MCF 10A (cell line): ENCODE measurements around the gene NCBP3. TPM values are rescaled to one million over a fixed set of nuclear protein-coding genes. Genes with fewer than 3 reads are reported as not detected.
"Not testable (repeated sequence)": the region's sequence is repeated elsewhere in the genome, so short reads cannot be mapped to it uniquely, and the experiment has no call there.

Experiments
- BruUV-seq: library from RNA; stranded (reverse); fragments of 400-500 nt; replicated peaks from 2 replicates; lab custom pipeline; 2021; lab: Mats Ljungman, UMichigan
- CTCF ChIA-PET: fragments of 300-600 bp; sonication (Branson Sonifier 250); formaldehyde crosslinking; extraction: SDS; loops from one replicate; lab custom pipeline; 2021; ENCODE audit warnings: antibody characterized with exemption, inconsistent platforms; lab: Yijun Ruan, JAX
- POLR2A ChIA-PET: fragments of 300-600, 350-650 bp; sonication (Branson Sonifier 250); formaldehyde crosslinking; extraction: SDS; loops from one replicate; lab custom pipeline; 2020; ENCODE audit warnings: antibody characterized with exemption, inconsistent platforms; lab: Yijun Ruan, JAX
- DNase-seq: peaks from one replicate; pipeline ENCODE4 v3.0.0-alpha.2; 2018; ENCODE audit not compliant: unreplicated experiment
- H3K27ac Mint-ChIP-seq: one replicate; pipeline ENCODE4 v1.8.0; 2022; ENCODE audit warnings: mild to moderate bottlenecking, low read depth, mixed read lengths; ENCODE audit not compliant: unreplicated experiment
- H3K27me3 Mint-ChIP-seq: one replicate; pipeline ENCODE4 v1.8.0; 2022; ENCODE audit warnings: mixed read lengths; ENCODE audit not compliant: insufficient read depth, unreplicated experiment
- H3K36me3 Mint-ChIP-seq: one replicate; pipeline ENCODE4 v1.8.0; 2022; ENCODE audit warnings: mild to moderate bottlenecking, moderate library complexity, mixed read lengths; ENCODE audit not compliant: insufficient read depth, unreplicated experiment
- H3K4me1 Mint-ChIP-seq: one replicate; pipeline ENCODE4 v1.8.0; 2022; ENCODE audit warnings: mixed read lengths; ENCODE audit not compliant: insufficient read depth, unreplicated experiment
- H3K4me3 Mint-ChIP-seq: one replicate; pipeline ENCODE4 v1.8.0; 2022; ENCODE audit warnings: mild to moderate bottlenecking, moderate library complexity, mixed read lengths; ENCODE audit not compliant: unreplicated experiment
- H3K9me3 Mint-ChIP-seq: one replicate; pipeline ENCODE4 v1.8.0; 2022; ENCODE audit warnings: mixed read lengths; ENCODE audit not compliant: unreplicated experiment
- intact Hi-C: fragments of 100-400 bp; cut with micrococcal nuclease; formaldehyde crosslinking; loops from 2 replicates; pipeline ENCODE4 v1.14.1; 2022
- total RNA-seq: library from RNA; stranded (reverse); gene quantifications from 2 replicates; pipeline ENCODE4 v1.2.3, GENCODE V29; 2022
- TF ChIP-seq, protein P1 (sequence below): fragments of 200-600 bp; IDR thresholded peaks from one replicate; pipeline ENCODE4 v1.8.0; 2022; ENCODE audit warnings: antibody characterized with exemption, mild to moderate bottlenecking; ENCODE audit not compliant: unreplicated experiment

The NCBP3 gene
- total RNA-seq, 1 experiment from 2014 or later = 47.1 TPM

DNA sequence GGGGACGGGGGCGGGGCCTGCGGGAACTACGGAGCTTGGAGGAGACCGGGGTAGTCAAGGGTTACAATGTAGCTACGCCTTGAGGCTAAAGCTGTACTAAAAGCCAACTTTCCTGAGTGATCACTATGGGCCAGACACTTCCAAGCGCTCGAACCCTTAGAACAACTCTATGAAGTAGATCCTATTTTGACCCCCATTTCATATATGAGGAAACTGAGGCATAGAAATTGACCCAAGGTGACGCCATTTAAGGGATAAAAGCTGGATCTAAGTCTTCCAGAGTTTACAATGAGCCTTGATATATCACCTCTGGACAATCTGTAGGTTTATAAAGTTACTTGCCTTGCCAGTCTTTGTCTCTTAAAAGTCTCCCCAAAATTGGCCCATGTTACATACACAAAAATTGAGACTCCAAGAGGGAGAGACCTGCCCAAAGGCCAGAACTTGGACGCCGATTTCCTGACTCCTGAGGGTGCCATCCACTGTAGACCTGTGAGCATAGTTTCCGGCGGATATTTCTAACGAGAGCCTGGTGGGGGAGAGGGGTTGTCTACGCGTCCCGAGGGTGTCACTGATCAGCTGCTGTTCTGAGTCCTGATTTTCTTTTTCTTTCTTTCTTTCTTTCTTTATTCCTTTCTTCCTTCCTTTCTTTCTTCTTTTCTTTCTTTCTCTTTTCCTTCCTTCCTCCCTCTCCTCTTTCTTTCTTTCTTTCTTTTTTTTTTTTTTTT is 555 bp upstream of the NCBP3 start:
- intact Hi-C loops = loop anchor here (1.0 to 5.0 kb wide), 2 partner anchors 61 to 109 kb away; no protein-coding TSS in a partner anchor
- POLR2A ChIA-PET = interaction anchor here (0.6 to 1.9 kb wide), 10 partner anchors 10 to 1784 kb away, joined by 3 to 7 read pairs (median 4); partner anchors contain the start of genes CYB5D2 and ZZEF1
- CTCF ChIA-PET = interaction anchor here (0.5 to 6.8 kb wide), 23 partner anchors 11 to 1032 kb away, joined by 3 to 72 read pairs (median 4); partner anchors contain the start of gene P2RX1

DNA sequence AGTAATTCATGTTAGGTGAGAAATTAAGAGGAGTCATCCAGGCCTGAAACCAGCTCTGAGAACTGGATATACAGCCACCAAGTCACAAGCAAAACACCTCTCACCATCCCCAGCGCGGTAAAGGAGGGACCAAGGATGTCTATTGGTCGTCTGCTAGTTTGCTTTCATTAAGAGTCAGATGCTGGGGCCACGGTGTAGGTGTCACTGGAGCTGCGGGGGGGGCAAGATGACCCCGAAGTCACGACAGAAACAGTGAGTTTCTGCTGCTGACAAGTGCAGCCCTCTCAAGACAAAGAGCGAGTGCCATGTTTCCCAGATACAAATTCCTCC is 790 bp downstream of the NCBP3 start:
- H3K27ac Mint-ChIP-seq = peak overlapping the region; percentile 86
- peaks cover 32% of the 10 kb centered on the region for H3K36me3 Mint-ChIP-seq
- no peak for DNase-seq
- intact Hi-C loops = loop anchor here (5.0 kb wide), 1 partner anchor 62 kb away; no protein-coding TSS in a partner anchor
- peak overlapping the region; percentile 80 for H3K4me3 Mint-ChIP-seq
- BruUV-seq = TSS peak; percentile 31
- CTCF ChIA-PET = interaction anchor here (0.7 to 6.8 kb wide), 16 partner anchors 9 to 1463 kb away, joined by 3 to 72 read pairs (median 4); partner anchors contain the start of gene P2RX1
- POLR2A ChIA-PET = interaction anchor here (0.5 to 1.9 kb wide), 16 partner anchors 9 to 1574 kb away, joined by 3 to 10 read pairs (median 4); partner anchors contain the start of genes CYB5D2, NUP88 and ZZEF1
- H3K27me3 Mint-ChIP-seq = no peaks in the 10 kb centered on the region
- H3K9me3 Mint-ChIP-seq = no peaks in the 10 kb centered on the region
- H3K4me1 Mint-ChIP-seq = peaks cover 14% of the 10 kb centered on the region
- TF ChIP-seq, protein P1, sequence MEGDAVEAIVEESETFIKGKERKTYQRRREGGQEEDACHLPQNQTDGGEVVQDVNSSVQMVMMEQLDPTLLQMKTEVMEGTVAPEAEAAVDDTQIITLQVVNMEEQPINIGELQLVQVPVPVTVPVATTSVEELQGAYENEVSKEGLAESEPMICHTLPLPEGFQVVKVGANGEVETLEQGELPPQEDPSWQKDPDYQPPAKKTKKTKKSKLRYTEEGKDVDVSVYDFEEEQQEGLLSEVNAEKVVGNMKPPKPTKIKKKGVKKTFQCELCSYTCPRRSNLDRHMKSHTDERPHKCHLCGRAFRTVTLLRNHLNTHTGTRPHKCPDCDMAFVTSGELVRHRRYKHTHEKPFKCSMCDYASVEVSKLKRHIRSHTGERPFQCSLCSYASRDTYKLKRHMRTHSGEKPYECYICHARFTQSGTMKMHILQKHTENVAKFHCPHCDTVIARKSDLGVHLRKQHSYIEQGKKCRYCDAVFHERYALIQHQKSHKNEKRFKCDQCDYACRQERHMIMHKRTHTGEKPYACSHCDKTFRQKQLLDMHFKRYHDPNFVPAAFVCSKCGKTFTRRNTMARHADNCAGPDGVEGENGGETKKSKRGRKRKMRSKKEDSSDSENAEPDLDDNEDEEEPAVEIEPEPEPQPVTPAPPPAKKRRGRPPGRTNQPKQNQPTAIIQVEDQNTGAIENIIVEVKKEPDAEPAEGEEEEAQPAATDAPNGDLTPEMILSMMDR = no peak

More for the DNA sequence above, 555 bp upstream of the NCBP3 start:
- TF ChIP-seq, protein P1 = no peak
- peaks cover 7% of the 10 kb centered on the region for H3K27me3 Mint-ChIP-seq
- H3K4me3 Mint-ChIP-seq = peak overlapping the region; percentile 80
- peaks cover 14% of the 10 kb centered on the region for H3K4me1 Mint-ChIP-seq
- no peaks in the 10 kb centered on the region for H3K9me3 Mint-ChIP-seq
- H3K27ac Mint-ChIP-seq = peak overlapping the region; percentile 86
- H3K36me3 Mint-ChIP-seq = peaks cover 25% of the 10 kb centered on the region
- DNase-seq = no peak
- no TSS peak for BruUV-seq

DNA sequence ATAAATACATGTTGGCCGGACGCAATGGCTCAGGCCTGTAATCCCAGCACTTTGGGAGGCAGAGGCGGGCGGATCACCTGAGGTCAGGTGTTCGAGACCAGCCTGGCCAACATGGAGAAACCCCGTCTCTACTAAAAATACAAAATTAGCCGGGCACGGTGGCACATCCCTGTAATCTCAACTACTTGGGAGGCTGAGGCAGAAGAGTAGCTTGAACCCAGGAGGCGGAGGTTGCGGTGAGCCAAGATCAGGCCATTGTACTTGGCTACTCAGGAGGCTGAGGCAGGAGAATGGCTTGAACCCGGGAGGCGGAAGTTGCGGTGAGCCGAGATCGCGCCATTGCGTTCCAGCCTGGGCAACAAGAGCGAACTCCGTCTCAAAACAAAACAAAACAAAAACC is 1.5 kb downstream of the NCBP3 start:
- H3K27ac Mint-ChIP-seq = peak overlapping the region; percentile 86
- intact Hi-C loops, BruUV-seq, H3K27me3 Mint-ChIP-seq, H3K9me3 Mint-ChIP-seq, DNase-seq: not testable (repeated sequence)
- peaks cover 14% of the 10 kb centered on the region for H3K4me1 Mint-ChIP-seq
- peak overlapping the region; percentile 80 for H3K4me3 Mint-ChIP-seq
- H3K36me3 Mint-ChIP-seq = peaks cover 36% of the 10 kb centered on the region
- ChIA-PET POLR2A (interaction anchor here (0.6 to 1.3 kb wide), 4 partner anchors 46 to 179 kb away, joined by 4 to 10 read pairs (median 4); no protein-coding TSS in a partner anchor), CTCF (interaction anchor here (0.6 to 6.8 kb wide), 14 partner anchors 9 to 238 kb away, joined by 3 to 72 read pairs (median 6); no protein-coding TSS in a partner anchor)

DNA sequence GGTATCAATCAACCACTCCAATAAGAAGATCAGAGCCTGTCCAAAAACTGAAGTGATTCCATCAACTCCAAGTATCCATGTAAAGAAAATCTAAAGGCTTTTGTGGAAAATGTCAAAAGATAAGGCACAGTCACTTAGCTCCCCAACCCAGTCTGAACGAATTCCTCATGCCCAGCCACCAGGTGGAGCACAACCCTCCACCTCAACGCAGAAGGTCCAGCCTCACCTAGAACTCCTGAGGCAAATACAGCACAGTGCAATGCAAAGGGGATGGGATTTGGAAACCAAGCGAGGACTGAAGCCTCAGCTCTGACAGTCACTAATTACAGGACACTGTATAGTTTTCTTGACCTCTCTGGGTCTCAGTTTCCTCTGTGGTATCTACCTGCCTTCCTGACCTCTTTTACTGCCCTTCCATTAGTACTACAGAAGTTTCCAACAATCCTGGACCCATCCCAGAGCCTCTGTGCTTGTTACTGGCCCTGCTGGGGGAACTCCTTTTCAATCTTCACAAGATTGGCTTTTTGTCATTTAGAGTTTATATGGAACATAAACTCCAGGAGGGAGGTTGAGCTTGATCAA is 2.0 kb downstream of the NCBP3 start:
- H3K27ac Mint-ChIP-seq = no peak overlapping the region

More for the DNA sequence above, 2.0 kb downstream of the NCBP3 start:
- Mint-ChIP-seq H3K4me1 (peaks cover 14% of the 10 kb centered on the region), H3K36me3 (peaks cover 41% of the 10 kb centered on the region), H3K27me3 (no peaks in the 10 kb centered on the region), H3K4me3 (peak overlapping the region; percentile 80), H3K9me3 (no peaks in the 10 kb centered on the region)
- TF ChIP-seq, protein P1 = peak; percentile 41
- intact Hi-C loops = no loop called here
- peak; percentile 60 for DNase-seq
- CTCF ChIA-PET = interaction anchor here (0.6 to 6.8 kb wide), 16 partner anchors 8 to 1020 kb away, joined by 3 to 72 read pairs (median 6); no protein-coding TSS in a partner anchor
- POLR2A ChIA-PET = interaction anchor here (0.6 to 0.7 kb wide), 4 partner anchors 27 to 562 kb away, joined by 3 to 4 read pairs (median 3); partner anchors contain the start of gene CAMKK1
- BruUV-seq = no TSS peak
